CD4-positive, alpha-beta T cell treated with Interleukin-21 for 1 hour (primary cell): ENCODE measurements around the gene POU2AF1.

Experiments used
- DNase-seq: peaks from one replicate; pipeline ENCODE4 v3.0.0-alpha.2; 2020

The POU2AF1 gene

GRCh38 chr11:111309215-111309915 lies 69.7 kb downstream of the POU2AF1 start:
- no peak for DNase-seq

DNA sequence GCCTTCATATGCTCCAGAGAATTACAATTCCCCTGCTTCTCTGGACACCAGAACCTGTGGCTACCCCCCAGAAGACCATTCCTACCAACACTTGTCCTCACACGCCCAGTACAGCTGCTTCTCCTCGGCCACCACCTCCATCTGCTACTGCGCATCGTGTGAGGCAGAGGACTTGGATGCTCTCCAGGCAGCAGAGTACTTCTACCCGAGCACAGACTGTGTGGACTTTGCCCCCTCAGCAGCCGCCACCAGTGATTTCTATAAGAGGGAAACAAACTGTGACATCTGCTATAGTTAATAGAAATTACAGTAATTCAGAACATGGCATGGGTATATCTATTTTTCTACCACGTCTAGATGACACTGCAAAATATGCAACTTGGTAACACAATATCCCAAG lies 70.9 kb downstream of the POU2AF1 start:
- no peak for DNase-seq

GRCh38 chr11:111307472-111308108 lies 71.5 kb downstream of the POU2AF1 start:
- no peak for DNase-seq

- no peak for DNase-seq
These were observed 72.8 kb downstream of the POU2AF1 start for GRCh38 chr11:111306321-111306720.

DNA sequence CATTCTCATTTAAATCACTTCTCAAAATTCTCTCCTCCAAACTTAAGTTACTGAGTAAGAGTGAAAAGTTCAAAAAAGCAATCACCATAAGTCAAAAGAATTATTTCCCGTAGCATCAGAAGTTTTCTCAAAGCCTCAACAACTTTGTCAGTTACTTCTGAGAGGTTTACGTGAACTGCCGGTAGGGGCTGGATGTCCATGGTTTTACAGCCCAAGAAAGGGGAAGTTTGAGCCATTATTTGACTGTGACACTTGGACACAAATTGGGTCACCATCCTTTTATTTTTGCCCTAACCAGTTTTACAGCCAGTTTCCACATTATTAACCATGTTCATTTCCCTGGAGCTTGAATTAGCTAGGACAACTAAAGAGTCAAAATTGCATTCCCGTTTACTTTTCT lies 73.2 kb downstream of the POU2AF1 start:
- DNase-seq = no peak

GRCh38 chr11:111305162-111305802 lies 73.8 kb downstream of the POU2AF1 start:
- no peak for DNase-seq

DNA sequence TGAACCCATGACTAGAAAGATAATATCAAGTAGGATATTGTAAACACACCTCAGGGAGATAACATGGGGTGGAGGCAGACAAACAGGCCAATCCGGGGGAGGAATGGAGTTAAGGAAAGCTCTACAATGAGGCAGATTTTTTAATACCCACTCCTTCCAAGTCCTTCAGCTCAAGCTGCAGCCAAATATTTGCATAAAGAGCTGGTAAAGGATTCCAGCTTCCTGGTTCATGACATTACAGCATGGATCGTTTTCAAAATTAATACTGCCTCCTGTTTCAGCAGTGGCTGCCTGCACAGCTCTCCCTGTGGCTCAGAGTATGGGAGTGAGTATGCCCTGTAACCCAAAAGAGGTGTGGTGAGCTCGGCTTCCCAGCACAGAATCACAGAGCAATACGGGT lies 75.6 kb downstream of the POU2AF1 start:
- DNase-seq = no peak

GRCh38 chr11:111302298-111302697 lies 76.8 kb downstream of the POU2AF1 start:
- DNase-seq = no peak
